ENCODE results near the gene CFAP97. TPM values are rescaled to one million over a fixed set of nuclear protein-coding genes. Genes with fewer than 3 reads are reported as not detected.

The CFAP97 gene
- total RNA-seq, result 10 to 100 TPM; 27.7 to 34.7 (median 32.0) TPM

DNA sequence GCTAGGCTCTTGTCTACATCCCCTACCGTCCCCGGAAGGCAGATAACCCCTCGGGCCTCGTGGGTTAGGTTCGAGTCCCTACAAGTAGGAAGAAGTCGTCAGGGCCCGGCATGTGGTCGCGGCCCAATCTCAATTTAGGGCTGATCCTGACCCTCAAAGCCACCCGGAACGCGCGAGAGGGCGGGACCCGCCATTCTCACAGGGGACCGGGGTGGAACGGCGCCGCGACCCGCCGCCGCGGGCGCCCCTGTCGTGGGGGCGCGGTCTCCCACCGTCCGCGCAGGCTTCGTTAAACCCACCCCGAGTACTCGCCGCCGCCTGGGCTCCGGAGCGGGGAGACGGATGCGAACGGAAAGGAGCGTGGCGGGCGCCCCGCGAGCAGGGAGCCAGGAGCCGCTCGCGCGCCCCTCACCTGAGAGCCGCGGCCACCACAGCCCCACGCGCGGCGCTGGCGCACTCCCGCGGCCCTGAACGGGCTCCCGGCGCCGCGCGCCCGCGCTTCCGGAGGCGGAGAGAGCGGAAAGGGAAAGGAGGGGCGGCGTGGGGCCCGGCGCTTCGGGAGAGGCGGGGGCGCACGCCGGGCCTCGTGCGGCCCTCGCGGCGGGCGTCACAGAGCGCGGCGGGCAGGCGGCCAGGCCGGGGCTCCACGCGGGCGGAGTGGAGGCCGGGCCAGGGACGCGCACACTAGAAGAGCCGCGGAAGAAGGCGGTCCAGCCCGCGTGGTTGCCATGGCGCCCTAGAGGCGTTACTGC lies at the start of gene CFAP97:
TSS of gene CFAP97 (minus strand) at position 515 of the 752 bp plus-strand sequence. CDS start 12,804 bp downstream, outside the sequence.
- peak; percentile 97 for ATAC-seq (ENCODE audit: low FRiP score)
- TF ChIP-seq, protein P1, sequence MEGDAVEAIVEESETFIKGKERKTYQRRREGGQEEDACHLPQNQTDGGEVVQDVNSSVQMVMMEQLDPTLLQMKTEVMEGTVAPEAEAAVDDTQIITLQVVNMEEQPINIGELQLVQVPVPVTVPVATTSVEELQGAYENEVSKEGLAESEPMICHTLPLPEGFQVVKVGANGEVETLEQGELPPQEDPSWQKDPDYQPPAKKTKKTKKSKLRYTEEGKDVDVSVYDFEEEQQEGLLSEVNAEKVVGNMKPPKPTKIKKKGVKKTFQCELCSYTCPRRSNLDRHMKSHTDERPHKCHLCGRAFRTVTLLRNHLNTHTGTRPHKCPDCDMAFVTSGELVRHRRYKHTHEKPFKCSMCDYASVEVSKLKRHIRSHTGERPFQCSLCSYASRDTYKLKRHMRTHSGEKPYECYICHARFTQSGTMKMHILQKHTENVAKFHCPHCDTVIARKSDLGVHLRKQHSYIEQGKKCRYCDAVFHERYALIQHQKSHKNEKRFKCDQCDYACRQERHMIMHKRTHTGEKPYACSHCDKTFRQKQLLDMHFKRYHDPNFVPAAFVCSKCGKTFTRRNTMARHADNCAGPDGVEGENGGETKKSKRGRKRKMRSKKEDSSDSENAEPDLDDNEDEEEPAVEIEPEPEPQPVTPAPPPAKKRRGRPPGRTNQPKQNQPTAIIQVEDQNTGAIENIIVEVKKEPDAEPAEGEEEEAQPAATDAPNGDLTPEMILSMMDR (IDR thresholded peaks at IDR 0.05), result no peak
- DNase-seq (ENCODE audit: low spot score), result peak; percentile 69

GRCh38 chr4:185249105-185249504 lies 45.3 kb upstream of the CFAP97 start:
- ATAC-seq (ENCODE audit: low FRiP score) (no peak), DNase-seq (ENCODE audit: low spot score) (no peak)
- TF ChIP-seq, protein P1 (IDR thresholded peaks at IDR 0.05), result no peak

DNA sequence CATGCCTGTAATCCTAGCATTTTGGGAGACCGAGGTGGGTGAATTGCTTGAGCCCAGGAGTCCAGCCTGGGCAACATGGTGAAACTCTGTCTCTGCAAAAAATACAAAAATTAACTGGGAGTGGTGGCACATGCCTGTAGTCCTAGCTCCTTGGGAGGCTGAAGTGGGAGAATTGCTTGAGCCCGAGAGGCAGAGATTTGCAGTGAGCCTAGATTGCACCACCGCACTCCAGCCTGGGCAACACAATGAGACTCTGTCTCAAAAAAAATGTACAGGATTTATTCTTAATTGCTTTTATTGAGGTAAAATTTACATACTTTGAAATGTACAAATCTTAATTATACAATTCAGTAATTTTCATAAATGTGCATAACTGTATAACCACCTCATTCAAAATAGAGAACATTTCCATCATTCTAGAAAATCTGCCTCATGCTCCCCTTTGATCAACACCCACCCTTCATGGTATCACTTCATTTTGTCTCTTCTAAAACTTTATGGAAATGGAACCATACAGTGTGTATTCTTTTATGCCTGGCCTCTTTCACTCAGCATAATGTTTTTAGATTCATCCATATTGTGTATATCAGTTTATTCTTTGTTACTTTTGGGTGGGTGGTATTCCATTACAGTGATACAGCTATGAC lies 44.7 kb upstream of the CFAP97 start:
- ATAC-seq (ENCODE audit: low FRiP score), result no peak
- no peak for DNase-seq (ENCODE audit: low spot score)
- TF ChIP-seq, protein P1 (IDR thresholded peaks at IDR 0.05), result no peak

DNA sequence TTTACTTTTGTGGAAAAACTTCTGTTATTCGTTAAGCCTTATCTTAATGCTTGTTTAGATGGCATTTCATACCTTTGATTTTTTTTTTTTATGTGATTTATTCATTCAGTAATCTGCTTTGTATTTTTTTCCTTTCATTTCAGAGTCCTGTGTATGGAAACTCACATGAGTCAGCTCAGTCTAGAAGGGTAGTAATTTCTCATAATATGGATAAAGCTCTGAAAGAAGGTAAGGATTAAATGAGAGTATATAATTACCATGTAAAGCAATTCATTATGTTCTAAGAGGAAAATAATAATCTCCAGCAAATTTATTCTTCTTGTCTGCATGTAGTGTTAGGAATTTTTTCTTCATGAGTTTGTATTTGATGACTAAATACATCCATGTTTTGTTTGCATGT lies 43.4 kb upstream of the CFAP97 start:
- TF ChIP-seq, protein P1 (IDR thresholded peaks at IDR 0.05), result no peak
- no peak for DNase-seq (ENCODE audit: low spot score)
- ATAC-seq (ENCODE audit: low FRiP score), result no peak

GRCh38 chr4:185246453-185246852 lies 42.7 kb upstream of the CFAP97 start:
- ATAC-seq (ENCODE audit: low FRiP score), result no peak
- DNase-seq (ENCODE audit: low spot score), result no peak
- TF ChIP-seq, protein P1 (IDR thresholded peaks at IDR 0.05), result no peak

DNA sequence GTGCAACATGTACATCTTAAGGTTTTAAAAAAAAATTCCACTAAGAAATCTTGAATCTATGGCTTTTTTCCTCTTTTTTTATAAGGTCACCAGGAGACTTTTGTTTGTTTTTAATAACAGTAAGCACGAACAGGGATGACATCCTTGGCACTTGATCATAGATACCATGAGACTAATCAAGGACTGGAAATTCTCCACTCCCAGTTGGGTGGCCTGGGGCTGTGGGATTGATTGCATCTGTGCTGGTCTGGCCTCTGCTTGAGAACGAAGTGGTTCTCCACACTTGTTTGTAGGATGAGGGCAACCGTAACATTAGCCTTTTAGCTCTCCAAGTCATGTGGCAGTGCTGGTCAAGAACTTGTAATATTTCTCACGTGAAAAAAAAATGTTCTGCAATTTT lies 41.0 kb upstream of the CFAP97 start:
- ATAC-seq (ENCODE audit: low FRiP score) (no peak), DNase-seq (ENCODE audit: low spot score) (no peak)
- TF ChIP-seq, protein P1 (IDR thresholded peaks at IDR 0.05), result no peak

DNA sequence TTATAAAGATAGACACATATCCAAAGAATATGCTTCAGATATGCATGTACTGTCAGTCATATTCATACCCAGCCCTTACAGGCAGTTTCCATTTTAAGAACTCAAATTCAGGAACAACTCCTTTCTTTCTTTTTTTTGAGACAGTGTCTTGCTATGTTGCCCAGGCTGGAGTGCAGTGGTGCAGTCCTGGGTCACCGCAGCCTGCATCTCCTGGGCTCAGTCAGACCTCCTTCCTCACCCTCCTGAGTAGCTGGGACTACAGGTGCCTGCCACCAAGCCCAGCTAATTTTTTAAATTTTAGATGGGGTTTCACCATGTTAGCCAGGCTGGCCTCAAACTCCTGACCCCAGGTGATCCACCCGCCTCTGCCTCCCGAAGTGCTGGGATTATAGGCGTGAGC lies 40.1 kb upstream of the CFAP97 start:
- DNase-seq (ENCODE audit: low spot score) (no peak), ATAC-seq (ENCODE audit: low FRiP score) (no peak)
- TF ChIP-seq, protein P1 (IDR thresholded peaks at IDR 0.05), result no peak

All from omental fat pad (tissue), 4 donors.